Measurements from ENCODE around the gene SHISAL1.

Gene SHISAL1

DNA sequence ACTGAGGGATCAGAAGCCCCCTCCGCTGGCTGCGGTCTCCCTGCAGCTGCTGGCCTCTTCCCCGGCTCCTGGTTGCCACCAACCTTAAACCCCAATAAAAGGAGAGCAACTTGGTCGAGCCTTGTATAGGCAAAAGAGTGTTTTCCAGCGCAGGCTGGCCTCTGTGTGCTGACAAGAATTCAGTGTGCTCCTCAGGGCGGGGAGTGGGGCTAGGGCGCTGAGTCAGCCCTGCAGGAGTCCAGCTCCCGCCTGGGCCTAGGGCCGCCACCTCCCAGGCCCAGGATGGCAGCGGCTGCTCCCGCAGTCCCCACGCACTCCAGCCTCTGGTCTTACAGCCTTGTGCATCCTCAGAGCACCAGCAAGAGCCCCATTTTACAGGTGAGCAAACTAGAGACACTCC lies at the start of gene SHISAL1:
TSS of gene SHISAL1 (minus strand) at position 186 of the 400 bp plus-strand sequence. CDS start 12,006 bp downstream, outside the sequence.
- DNase-seq (ENCODE audit: low read depth), result no peak

GRCh38 chr22:44361391-44362126 lies 48.8 kb upstream of the SHISAL1 start:
- no peak for DNase-seq (ENCODE audit: low read depth)

DNA sequence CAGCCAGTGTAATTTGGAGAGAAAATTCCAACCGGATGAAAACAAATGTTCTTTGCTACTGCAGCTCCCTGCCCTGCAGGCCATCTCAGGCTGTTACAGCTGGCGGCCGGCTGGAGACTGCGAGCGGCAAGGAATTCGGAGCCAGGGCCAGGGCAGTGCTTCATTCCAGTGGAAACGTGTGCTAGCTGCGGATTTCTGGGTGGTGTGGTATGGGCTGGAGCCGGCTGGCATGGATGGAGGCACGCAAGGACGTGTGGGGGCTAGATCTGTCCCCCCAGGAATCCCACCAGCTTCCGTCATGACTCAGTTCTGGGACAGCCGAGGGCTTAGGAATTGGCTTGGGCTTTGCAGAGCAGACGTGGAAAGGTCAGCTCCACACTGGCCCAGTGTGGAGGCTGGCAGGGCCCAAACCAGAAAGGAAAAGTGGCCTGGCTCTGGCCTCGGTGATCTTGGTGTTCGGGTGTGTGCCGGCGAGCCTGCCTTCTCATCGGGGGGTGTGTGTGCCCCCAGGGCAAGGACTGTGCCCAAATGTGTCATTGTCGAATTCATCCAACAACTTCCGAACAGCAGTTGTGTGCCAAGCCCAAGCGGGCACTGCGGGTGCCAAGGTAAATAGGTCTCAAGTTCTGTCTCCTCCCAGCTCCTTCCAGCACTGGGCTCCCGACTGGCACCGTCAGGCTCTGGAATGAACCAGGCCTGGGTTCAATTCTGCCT lies 48.1 kb upstream of the SHISAL1 start:
- peak; percentile 87 for DNase-seq (ENCODE audit: low read depth)

DNA sequence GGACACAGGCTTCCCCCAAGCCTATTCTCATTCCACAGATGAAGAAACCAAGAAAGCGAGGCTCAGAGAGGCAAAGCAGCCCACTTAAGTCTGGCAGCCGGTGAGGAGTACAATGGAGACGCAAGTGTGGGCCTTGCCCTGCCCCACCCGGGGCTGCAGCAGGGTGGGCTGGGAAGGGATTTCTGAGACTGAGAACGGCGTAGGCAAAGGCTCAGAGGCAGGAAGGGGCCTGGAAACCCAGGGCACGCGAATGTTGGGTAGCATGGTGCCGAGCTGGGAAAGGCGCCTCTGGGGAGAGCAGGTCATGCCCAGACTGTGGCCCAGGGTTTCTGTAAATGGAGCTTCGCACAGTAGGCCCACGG lies 47.5 kb upstream of the SHISAL1 start:
- DNase-seq (ENCODE audit: low read depth), result no peak

DNA sequence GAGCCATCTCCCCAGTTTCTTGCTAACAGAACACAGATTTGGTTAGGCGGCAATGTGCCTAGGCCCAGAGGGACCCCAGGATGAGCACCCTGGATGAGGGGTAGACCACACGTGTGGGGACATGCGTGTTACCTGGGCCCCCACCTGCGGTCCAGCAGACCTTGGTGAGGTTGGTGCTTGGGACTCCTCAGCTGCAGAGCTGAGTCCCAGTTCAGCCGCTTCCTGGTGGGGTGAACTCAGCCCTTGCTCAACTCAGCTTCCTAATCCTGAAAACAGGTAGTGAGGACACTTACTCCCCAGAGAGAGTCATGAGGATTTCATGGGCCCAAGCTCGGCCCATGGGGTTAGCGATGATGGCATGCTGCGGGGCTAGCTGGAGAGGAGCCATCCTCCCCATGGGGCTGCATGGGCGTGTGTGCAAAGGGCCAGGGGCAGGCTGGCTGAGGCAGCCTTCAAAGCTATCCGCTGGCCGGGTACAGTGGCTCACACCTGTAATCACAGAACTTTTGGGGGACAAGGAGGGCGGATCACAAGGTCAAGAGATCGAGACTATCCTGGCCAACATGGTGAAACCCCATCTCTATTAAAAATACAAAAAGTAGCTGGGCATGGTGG lies 46.9 kb upstream of the SHISAL1 start:
- DNase-seq (ENCODE audit: low read depth), result no peak

- no peak for DNase-seq (ENCODE audit: low read depth)
Observed at GRCh38 chr22:44358709-44359440, 46.1 kb upstream of the SHISAL1 start.

DNA sequence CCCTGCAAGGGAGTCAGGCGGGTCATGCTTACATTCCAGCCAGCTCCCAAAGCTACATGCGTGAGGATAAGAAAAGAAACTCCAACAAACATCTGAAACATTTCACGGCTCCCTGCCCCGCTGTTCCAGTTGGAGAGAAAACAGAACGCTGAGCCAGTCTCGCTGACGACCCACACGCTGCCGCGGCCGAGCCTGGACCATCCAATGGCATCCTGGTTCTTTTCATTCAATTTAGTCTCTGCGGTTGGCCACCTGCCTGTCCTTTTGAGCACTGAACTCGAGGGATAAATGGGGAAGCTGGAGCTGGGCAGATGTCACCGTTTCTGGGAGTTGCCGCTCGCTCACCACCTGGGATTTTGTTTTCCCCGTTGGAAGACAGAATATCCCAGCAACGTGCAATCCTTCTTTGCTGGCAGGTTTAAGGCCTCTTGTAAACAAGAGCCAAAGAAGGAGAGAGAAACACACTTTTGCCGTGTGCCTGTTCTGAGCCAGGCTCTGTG lies 45.3 kb upstream of the SHISAL1 start:
- DNase-seq (ENCODE audit: low read depth), result no peak

DNA sequence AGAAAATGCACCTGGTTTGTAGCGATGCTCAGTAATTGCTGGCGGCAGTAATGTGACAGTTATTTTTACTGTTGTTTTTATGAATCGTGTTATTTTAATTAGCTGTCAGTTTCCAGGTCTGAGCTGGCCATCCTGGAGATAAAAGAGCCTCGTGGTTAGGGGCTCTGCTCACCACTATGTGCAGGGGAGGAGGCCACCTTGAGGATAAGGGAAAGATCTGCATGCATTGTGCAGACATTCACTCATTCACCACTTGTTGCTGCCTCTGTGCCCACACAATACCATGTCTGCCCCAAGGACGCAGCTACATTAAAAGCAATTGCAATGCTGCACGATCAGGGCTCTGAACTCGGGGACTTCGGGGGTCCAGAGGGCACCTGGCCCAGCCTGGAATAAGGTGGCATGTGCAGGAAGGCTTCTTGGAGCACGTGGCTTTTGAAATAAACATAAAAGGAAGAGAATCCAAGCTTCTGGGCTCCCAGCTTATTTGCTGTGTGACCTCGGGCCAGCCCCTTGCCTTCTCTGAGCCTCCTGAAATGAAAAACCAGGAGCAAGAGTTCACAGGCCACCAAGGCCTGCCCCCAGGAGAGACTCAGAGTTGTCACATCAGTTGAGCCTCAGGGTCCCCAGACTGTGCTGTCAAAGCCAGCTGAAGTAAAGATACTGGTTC lies 44.7 kb upstream of the SHISAL1 start:
- DNase-seq (ENCODE audit: low read depth), result no peak

- DNase-seq (ENCODE audit: low read depth), result no peak
Observed at GRCh38 chr22:44355716-44356070, 42.9 kb upstream of the SHISAL1 start.

DNA sequence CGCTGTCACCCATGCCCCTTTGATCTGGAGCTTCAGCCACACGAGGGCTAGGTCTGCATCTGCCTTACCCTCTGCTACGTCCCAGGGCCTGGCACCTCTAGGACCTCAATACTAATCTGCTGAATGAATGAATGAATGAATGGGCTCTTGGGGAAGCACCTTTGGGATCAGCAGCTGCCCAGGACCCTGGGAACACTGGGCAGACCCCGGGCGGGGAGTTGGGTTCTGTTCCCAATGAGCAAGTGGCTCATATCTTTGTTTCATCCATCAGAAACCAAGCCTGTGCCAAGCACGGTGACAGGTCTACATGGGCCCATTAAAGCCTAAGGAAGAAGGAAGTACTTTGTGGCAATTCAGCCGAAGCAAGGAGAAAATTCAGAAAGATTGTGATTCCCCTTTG lies 41.5 kb upstream of the SHISAL1 start:
- DNase-seq (ENCODE audit: low read depth), result no peak

- no peak for DNase-seq (ENCODE audit: low read depth)
Observed at GRCh38 chr22:44353041-44353440, 40.3 kb upstream of the SHISAL1 start.

- DNase-seq (ENCODE audit: low read depth), result no peak
Observed at GRCh38 chr22:44352378-44353035, 39.8 kb upstream of the SHISAL1 start.

DNA sequence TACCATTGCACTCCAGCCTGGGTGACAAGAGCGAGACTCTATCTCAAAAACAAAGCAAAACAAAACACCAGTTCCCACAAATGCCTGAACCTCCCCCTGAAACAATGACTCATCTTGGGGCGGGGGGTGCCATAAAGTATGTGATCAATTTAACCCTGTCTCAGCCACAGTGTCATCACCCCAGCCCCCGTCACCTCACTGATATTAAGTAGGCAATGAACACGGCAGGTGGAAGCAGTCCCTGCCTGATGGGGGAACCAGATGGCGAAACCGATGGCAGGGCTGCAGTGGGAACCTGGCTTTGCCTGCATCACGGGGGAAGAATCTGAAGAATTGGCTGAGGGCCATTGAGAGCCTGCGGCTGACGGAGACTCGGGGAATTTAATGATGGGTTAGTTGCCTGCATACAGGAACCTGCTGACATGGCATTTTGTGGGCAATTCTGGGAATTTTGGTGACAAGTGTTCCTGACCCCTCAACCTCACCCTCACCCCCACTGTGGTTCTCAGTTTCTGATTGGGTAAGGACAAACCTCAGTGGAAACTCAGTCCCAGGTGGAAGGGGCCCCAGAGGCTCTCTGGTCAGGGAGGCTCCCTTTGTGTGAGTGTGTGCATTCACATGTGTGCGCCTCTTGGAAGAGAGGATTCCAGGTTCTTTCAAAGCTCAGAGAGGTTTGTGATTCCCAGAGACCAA lies 39.1 kb upstream of the SHISAL1 start:
- peak; percentile 83 for DNase-seq (ENCODE audit: low read depth)

DNA sequence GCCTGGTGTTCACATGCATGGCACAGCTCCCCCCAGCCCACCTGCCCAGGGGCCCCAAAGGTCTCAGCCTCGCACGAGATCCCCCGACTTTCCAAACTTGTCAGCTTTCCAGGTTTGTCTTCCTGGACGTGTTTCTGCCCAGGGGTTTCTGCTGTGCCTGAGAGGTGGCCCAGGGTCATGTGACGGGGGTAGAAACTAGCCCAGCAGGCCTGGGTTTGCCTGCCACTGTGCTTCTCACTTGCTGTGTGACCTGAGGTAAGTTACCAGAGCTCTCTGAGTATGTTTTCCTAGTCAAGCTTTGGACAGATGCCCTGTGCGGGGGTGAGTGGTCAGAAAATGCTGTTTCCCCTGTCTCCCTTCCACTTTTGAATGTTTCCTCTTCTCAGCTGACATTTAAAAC lies 38.3 kb upstream of the SHISAL1 start:
- DNase-seq (ENCODE audit: low read depth), result no peak

- DNase-seq (ENCODE audit: low read depth), result no peak
Observed at GRCh38 chr22:44349594-44349993, 36.8 kb upstream of the SHISAL1 start.

DNA sequence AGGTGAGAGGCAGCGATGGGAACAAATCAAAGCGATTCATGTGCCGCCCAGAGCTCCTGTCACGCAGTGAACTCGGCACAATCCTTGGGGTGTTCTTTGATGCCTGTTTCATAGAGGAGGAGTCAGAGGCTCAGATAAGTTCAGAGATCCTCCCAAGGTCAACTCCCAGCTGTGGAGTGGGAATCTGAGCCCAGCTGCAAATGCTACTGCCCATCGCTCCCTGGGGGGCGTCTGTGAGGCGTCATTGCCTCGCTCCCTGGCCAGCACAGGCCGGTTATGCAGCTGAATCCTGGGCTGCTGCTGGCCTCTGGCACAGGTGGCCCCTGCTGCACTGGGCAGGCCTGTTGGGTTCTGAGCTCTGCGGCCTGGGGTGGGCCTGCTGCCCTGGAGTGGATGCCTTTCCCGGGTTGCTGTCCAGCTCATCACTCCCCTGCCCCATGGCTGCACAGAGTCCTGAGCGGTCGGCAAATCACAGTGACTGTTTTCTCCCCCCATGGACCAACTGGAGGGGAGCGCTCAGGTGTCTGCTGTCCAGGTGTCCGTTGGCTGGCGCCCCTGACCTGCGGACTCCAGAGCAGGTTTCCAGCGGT lies 36.3 kb upstream of the SHISAL1 start:
- DNase-seq (ENCODE audit: low read depth), result no peak

DNA sequence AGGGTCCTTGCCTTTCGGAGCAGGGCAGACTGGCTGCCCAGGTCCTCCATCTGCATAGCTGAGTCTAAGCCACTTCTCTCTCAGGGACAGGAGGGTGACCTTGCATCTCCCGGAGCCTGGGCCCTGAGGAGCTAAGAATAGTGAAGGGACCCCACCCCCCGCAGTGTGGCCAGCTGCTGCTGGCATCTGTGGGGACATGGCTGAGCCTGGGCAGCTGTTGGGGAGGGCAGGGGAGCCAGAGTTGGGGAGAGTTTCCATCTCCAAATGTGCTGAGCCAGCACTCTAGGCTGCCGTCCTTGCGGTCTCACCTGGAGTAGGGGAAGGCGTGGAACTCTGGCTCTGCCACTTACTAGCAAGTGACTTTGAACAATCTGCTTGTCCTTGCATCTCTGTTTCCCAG lies 34.8 kb upstream of the SHISAL1 start:
- DNase-seq (ENCODE audit: low read depth), result no peak

- no peak for DNase-seq (ENCODE audit: low read depth)
Observed at GRCh38 chr22:44347080-44347479, 34.3 kb upstream of the SHISAL1 start.

DNA sequence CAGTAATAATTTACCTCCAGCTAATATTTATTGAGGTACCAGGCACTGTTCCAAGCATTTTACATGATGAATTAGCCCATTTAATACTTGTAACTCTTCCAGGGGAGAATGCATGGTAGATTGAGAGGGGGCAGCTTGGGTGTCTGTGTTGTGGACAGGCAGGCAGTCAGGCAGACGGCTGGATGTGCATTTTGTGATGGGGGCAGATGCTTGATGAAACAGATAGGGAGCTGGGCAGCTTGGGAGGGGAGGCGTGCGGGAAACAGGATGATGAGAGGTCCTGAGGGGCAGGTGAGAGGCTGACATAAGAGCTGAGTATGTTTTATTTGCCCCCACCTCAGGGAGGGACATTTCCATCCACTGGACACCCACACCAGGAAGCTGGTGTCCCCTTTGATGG lies 33.1 kb upstream of the SHISAL1 start:
- no peak for DNase-seq (ENCODE audit: low read depth)

GRCh38 chr22:44344407-44344806 lies 31.7 kb upstream of the SHISAL1 start:
- no peak for DNase-seq (ENCODE audit: low read depth)

Measured in HS-27A (cell line).